Measurements from ENCODE around the gene SCLT1.

Gene SCLT1

GRCh38 chr4:128837198-128837597, 256.1 kb downstream of the SCLT1 start:
- DNase-seq, result no peak

- no peak for DNase-seq
Observed at GRCh38 chr4:128835498-128836222, 257.7 kb downstream of the SCLT1 start.
